Esophagus squamous epithelium (tissue), 4 donors: ENCODE results near the gene INSIG2.

ENCODE experiments used
- POLR2A ChIP-seq, 4 donors: fragments of 450-650 bp; IDR thresholded peaks; one replicate each; pipeline ENCODE4 v1.6.1; 2017; ENCODE audit warnings: antibody characterized with exemption in 4 of 4, mild to moderate bottlenecking in 4 of 4, moderate library complexity in 3 of 4
- TF ChIP-seq, protein P1 (sequence below), 6 experiments: fragments of 450-650 bp in 4 of 6; fragments of 200-600 bp in 2 of 6; sonication (generic) in 2 of 6; IDR thresholded peaks; one replicate each; pipeline ENCODE4 v1.5.1; 2016 to 2019; ENCODE audit warnings: antibody characterized with exemption in 6 of 6, mild to moderate bottlenecking in 4 of 6, moderate library complexity in 4 of 6

DNA sequence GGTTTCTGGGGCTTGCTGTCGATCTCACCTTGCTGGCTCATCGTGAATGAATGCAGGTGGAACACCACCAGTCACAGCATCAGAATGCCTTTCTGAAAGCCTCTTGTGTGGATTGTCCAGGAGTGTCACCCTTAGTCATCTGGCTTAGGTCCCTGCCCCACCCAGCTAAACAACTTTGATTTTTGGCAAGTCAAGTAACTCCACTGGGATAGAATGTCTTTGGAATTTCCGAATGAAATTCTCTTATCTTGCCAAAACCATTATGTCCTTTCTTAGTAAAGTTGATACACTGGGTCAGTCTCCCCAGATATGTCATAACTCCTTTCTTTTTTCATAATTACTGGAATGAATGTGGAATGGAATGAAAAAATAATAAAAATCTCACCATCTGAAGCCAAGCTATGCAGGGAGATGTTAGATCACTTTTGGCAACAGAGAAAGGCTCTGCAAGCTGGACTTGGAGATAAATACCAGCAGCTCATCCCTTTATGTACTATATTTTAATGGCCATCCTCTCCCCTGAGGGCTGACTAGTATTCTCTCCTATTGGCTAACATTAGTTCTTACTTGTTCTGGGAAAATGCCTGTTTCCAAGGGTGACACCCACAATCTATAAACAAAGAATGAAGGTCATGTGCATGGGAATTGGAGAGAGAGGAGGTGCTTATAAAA is 35.4 kb downstream of the INSIG2 start:
- TF ChIP-seq, protein P1, sequence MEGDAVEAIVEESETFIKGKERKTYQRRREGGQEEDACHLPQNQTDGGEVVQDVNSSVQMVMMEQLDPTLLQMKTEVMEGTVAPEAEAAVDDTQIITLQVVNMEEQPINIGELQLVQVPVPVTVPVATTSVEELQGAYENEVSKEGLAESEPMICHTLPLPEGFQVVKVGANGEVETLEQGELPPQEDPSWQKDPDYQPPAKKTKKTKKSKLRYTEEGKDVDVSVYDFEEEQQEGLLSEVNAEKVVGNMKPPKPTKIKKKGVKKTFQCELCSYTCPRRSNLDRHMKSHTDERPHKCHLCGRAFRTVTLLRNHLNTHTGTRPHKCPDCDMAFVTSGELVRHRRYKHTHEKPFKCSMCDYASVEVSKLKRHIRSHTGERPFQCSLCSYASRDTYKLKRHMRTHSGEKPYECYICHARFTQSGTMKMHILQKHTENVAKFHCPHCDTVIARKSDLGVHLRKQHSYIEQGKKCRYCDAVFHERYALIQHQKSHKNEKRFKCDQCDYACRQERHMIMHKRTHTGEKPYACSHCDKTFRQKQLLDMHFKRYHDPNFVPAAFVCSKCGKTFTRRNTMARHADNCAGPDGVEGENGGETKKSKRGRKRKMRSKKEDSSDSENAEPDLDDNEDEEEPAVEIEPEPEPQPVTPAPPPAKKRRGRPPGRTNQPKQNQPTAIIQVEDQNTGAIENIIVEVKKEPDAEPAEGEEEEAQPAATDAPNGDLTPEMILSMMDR (IDR thresholded peaks at IDR 0.05): no peak
- TF ChIP-seq POLR2A (IDR thresholded peaks at IDR 0.05): no peak
